SJSA1 (cell line): ENCODE results near the gene ANKRD22. TPM values are rescaled to one million over a fixed set of nuclear protein-coding genes. Genes with fewer than 3 reads are reported as not detected.
"Not testable (repeated sequence)": the region's sequence is repeated elsewhere in the genome, so short reads cannot be mapped to it uniquely, and the experiment has no call there.

Experiments used
- DNase-seq, 2 experiments: peaks; one replicate each; pipeline ENCODE4 v3.0.0-alpha.2; 2015 to 2020; ENCODE audit warnings: low spot score in 2 of 2, low read depth in 1 of 2
- H3K27ac ChIP-seq: fragments of 250-450 bp; sonication (Bioruptor Pico); 2 replicates; pipeline ENCODE4 v1.5.1; 2020; ENCODE audit warnings: mild to moderate bottlenecking, moderate library complexity
- H3K27me3 ChIP-seq: fragments of 250-450 bp; sonication (Bioruptor Pico); replicated peaks from 2 replicates; pipeline ENCODE4 v1.5.1; 2020; ENCODE audit warnings: mild to moderate bottlenecking, moderate library complexity
- H3K36me3 ChIP-seq: fragments of 250-450 bp; sonication (Bioruptor Pico); 2 replicates; pipeline ENCODE4 v1.5.1; 2020; ENCODE audit warnings: mild to moderate bottlenecking
- H3K4me1 ChIP-seq: fragments of 250-450 bp; sonication (Bioruptor Pico); replicated peaks from 2 replicates; pipeline ENCODE4 v1.6.1; 2021; ENCODE audit warnings: mild to moderate bottlenecking
- H3K4me3 ChIP-seq: fragments of 250-450 bp; sonication (Bioruptor Pico); 2 replicates; pipeline ENCODE4 v1.5.1; 2020; ENCODE audit warnings: mild to moderate bottlenecking
- H3K9me3 ChIP-seq: fragments of 250-450 bp; sonication (Bioruptor Pico); replicated peaks from 2 replicates; pipeline ENCODE4 v1.5.1; 2020; ENCODE audit warnings: mild to moderate bottlenecking
- total RNA-seq: library from RNA; depleted of rRNA; stranded (reverse); fragments of >200 nt; shearing (Covaris generic); gene quantifications from 2 replicates; pipeline ENCODE4 v1.2.3, GENCODE V29; 2014

ANKRD22 gene
- total RNA-seq, 1 experiment from 2014 or later, result not detected

DNA sequence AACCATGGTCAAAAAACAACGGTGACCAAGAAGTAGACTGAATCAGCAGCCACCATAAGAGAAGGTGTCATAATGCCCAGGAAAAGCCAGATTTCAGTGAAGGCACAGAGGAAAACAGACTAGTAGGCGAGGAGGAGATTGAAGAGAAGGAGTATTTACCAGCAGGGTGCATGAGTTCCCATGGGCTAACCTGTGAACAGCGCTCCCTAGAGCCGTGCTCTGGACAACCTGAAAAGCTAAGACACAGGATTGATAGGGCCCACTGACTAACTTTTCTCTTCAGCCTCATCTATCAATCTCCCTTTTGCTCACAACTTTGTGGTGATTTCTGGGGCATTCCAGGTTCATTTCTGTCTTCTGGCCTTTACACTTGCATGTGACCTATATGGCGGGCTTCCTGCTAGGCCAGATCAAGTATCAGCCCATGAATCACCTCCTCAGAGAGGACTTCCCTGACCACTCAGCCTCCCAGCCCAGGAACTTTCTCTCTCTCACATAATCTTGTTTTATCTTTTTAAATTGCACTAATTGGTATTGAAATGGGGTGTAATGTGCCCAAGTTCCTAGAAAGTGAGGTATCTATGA lies 12.8 kb downstream of the ANKRD22 start:
- no peak overlapping the region for H3K27ac ChIP-seq
- no peaks in the 10 kb centered on the region for H3K27me3 ChIP-seq
- H3K9me3 ChIP-seq, result no peaks in the 10 kb centered on the region
- no peaks in the 10 kb centered on the region for H3K4me1 ChIP-seq
- no peak for DNase-seq
- H3K4me3 ChIP-seq, result no peak overlapping the region
- H3K36me3 ChIP-seq, result no peaks in the 10 kb centered on the region

DNA sequence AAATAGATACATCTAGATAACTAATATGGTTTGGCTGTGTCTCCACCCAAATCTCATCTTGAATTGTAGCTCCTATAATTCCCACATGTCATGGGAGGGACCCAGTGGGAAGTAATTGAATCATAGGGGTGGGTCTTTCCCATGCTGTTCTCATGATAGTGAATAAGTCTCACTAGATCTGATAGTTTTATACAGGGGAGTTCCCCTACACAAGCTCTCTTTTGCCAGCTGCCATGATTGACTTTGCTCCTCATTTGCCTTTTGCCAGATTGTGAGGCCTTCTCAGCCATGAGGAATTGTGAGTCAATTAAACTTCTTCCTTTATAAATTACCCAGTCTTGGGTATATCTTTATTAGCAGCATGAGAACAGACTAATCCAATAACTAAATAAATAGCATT lies 14.0 kb downstream of the ANKRD22 start:
- H3K27ac ChIP-seq, H3K9me3 ChIP-seq, DNase-seq, H3K36me3 ChIP-seq, H3K4me3 ChIP-seq, H3K27me3 ChIP-seq, H3K4me1 ChIP-seq: not testable (repeated sequence)

DNA sequence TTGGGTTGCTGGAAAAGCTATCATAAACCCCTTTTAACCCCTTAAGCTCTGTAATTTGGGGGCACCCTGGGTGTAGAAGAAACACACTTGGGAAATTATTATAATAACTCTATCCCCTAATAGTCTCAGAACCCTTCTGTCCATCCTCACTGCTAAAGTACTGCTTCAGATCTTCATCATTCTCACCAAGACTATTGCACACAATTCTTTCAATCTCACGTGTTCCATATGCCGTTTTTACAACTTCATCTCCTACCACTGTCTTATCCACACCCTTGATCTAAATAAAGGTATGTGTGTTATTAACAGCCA lies 15.8 kb downstream of the ANKRD22 start:
- Histone ChIP-seq H3K9me3 (no peaks in the 10 kb centered on the region), H3K27me3 (0 out of 2 replicates have a peak, but pooled peaks cover 3% of the 10 kb centered on the region), H3K4me1 (no peaks in the 10 kb centered on the region), H3K36me3 (no peaks in the 10 kb centered on the region), H3K27ac (no peak overlapping the region), H3K4me3 (no peak overlapping the region)
- no peak for DNase-seq

DNA sequence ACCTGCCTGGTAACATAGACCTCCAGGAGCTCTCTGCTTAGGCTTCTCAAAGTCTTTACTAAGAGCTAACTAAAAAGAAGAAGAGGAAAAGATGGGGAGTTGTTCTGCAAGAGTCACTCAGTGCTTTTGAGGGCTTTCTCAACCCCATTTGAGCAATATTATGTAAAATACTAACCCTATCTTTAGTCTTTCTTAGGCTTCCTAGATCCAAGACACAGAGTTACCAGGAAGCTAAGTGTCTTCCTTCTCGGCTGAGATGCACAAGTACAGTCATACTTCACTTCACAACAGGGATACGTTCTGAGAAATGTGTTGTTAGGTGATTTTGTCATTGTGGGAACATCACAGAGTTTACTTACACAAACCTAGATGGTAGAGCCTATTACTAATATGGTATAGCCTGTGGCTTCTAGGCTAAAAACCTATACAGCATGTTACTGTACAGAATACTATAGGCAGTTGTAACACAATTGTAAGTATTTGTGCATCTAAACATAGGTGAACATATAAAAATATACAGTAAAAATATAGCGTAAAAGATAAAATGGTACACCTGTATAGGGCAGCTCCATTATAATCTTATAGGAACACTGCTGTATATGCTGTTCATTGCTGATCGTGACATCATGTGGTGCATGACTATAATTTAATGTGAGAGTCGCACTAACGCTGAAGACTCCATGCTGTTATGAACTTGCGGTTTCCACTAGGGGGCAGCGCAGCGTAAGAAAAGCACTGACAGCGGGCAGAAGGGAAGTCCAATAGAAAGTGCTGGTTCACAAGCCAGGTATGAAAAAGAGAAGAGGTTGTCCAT lies 16.3 kb downstream of the ANKRD22 start:
- peak; percentile 64 to 75 for DNase-seq
- Histone ChIP-seq H3K4me3 (no peak overlapping the region), H3K27ac (no peak overlapping the region), H3K4me1 (no peaks in the 10 kb centered on the region), H3K27me3 (0 out of 2 replicates have a peak, but pooled peaks cover 3% of the 10 kb centered on the region), H3K9me3 (no peaks in the 10 kb centered on the region), H3K36me3 (no peaks in the 10 kb centered on the region)

DNA sequence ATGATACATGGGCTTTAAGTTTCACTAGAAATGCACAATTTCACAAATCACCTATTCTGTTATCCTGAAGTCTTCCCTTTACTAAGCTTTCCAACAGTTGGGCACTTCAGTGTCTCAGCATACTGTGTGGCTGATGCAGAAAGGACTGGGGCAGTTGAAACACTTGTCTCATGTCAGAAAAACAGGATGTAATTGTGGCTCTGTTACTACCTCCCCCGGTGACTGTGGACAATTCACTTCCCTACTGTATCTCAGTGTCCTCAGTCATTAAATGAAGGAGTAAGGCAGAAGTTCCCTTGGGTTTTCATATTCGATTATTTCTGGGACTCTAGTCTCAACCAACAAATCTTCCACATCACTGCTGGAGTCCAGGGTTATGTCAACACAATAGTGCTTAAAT lies 17.9 kb downstream of the ANKRD22 start:
- no peaks in the 10 kb centered on the region for H3K36me3 ChIP-seq
- no peak for DNase-seq
- H3K4me1 ChIP-seq, result no peaks in the 10 kb centered on the region
- no peaks in the 10 kb centered on the region for H3K9me3 ChIP-seq
- H3K27ac ChIP-seq, result no peak overlapping the region
- H3K4me3 ChIP-seq, result no peak overlapping the region
- H3K27me3 ChIP-seq, result 0 out of 2 replicates have a peak, but pooled peaks cover 3% of the 10 kb centered on the region

DNA sequence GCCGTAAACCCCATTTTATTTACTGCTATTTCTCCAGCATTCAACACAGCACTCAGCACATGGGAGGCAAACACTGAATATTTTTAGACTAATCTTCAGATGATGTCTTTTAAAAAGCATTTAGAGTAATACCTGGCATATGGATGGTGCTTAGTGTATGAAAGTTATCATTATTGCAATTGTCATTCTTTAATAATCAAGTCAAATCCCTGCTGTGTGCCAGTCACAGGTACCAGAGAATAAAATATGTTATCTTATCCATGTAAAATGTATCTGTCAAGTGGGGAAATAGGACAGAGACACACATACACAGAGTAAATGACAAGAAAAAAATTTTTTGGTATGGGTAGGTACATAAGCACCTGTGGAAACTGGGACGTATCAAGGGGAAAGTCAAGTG lies 18.5 kb downstream of the ANKRD22 start:
- H3K36me3 ChIP-seq, result no peaks in the 10 kb centered on the region

DNA sequence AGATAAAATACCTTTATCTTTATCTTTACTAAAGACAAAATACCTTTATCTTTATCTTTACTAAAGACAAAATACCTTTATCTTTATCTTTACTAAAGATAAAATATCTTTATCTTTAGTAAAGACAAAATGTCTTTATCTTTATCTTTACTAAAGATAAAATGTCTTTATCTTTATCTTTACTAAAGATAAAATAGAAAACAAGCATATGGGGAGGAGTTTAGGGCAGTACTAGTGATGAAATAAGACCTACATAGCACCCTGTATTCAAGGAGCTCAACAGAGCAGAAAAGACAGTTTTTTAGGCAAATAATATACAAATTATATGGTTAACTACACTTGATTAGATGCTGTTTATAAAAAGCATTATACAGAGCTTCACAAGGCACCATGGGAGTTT lies 19.3 kb downstream of the ANKRD22 start:
- 0 out of 2 replicates have a peak, but pooled peaks cover 3% of the 10 kb centered on the region for H3K27me3 ChIP-seq
- no peak for DNase-seq
- no peaks in the 10 kb centered on the region for H3K4me1 ChIP-seq
- H3K36me3 ChIP-seq, result no peaks in the 10 kb centered on the region
- no peaks in the 10 kb centered on the region for H3K9me3 ChIP-seq
- H3K27ac ChIP-seq, result no peak overlapping the region
- H3K4me3 ChIP-seq, result no peak overlapping the region

More for the DNA sequence above, 18.5 kb downstream of the ANKRD22 start:
- H3K4me1 ChIP-seq, result no peaks in the 10 kb centered on the region
- no peaks in the 10 kb centered on the region for H3K9me3 ChIP-seq
- no peak overlapping the region for H3K4me3 ChIP-seq
- H3K27me3 ChIP-seq, result 0 out of 2 replicates have a peak, but pooled peaks cover 3% of the 10 kb centered on the region
- no peak for DNase-seq
- no peak overlapping the region for H3K27ac ChIP-seq

DNA sequence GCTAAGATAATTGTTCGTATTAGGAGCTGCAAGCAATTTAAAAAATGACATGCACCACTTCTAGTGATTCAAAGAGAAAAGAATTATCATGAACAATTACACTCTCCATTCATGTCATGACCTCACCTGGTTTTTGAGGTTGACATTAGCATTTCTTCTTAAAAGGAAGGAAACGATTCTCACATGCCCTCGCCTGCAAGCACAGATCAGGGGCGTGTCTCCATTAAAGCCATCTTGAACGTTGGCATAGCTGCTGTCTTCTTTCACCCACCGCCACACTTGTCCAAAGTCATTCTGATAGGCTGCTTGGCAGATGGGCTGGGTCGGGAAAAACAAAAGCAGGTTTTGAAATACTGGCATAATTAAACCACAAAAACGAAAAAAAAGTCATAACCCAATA lies 19.9 kb downstream of the ANKRD22 start:
- no peaks in the 10 kb centered on the region for H3K4me1 ChIP-seq
- DNase-seq, result no peak
- H3K9me3 ChIP-seq, result no peaks in the 10 kb centered on the region
- no peaks in the 10 kb centered on the region for H3K36me3 ChIP-seq
- no peak overlapping the region for H3K27ac ChIP-seq
- H3K4me3 ChIP-seq, result no peak overlapping the region
- H3K27me3 ChIP-seq, result 0 out of 2 replicates have a peak, but pooled peaks cover 3% of the 10 kb centered on the region

DNA sequence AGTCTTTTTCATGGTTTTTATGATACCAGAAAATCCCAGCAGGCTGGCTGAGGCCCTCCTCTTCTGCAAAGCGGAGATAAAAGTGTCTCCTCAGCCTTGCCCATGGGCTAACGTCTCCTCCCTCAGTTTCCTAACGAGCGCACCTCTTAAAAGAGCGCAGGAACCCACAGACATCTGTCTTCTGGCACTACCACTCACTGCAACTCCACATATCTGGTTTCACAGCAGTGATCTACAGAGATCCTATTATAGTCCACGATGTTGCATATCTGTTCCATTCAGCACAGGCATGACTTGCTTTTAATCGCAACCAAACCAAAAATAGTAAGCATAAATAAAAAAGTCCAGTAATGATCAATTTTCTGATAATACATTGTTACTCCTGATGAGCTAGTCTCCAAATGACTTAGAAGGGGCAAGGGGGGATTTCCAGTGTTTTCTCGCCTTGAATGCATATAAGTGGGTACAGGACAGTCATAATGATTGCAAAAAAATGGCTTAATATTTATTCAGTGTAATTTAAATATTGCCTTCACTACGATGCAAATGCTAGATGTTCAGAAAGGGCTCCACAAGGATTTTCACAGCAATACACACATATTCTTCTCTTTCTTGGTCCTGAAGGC lies 20.9 kb downstream of the ANKRD22 start:
- Histone ChIP-seq H3K27me3 (0 out of 2 replicates have a peak, but pooled peaks cover 3% of the 10 kb centered on the region), H3K27ac (no peak overlapping the region), H3K9me3 (no peaks in the 10 kb centered on the region), H3K36me3 (no peaks in the 10 kb centered on the region), H3K4me1 (no peaks in the 10 kb centered on the region), H3K4me3 (no peak overlapping the region)
- DNase-seq, result no peak

DNA sequence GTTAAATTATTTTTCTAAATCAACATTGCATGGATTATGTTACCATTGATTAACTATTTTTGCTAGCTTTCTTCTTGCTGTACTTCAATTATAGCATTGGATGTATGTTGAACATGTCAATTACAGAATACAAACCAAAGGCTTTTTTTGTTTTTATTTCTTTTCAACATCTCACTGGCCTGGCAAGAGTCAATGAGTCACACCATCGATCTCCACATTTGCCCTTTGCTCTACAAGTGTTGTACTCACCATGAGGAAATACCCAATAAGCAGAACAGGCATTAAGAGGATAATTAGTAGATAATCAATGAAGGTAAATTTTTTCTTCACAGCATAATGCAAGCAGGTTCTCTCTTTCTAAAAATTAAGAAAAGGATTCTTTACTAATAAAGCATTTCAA lies 23.3 kb downstream of the ANKRD22 start:
- H3K4me3 ChIP-seq, result no peak overlapping the region
- DNase-seq, result no peak

DNA sequence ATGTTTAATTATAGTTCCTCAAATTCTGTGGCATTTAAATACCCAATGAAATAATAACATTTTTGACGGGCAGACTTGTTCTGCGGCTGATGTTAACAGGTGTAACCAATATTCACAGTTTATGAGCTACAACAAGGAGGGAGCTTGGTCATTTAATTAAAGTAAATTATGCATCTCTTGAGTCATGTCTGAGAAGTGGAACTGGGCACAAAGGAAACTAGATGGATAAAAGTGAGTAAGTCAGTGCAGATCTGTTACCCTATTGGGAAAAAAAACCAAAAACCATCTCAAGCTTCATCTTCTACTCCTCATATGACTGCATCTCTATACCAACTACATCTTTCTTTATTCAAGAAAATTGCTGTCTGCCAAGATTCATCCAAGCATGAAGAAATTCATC lies 24.0 kb downstream of the ANKRD22 start:
- Histone ChIP-seq H3K27ac (no peak overlapping the region), H3K27me3 (no peaks in the 10 kb centered on the region), H3K4me1 (no peaks in the 10 kb centered on the region), H3K36me3 (no peaks in the 10 kb centered on the region), H3K4me3 (no peak overlapping the region), H3K9me3 (no peaks in the 10 kb centered on the region)
- DNase-seq, result no peak

More for the DNA sequence above, 23.3 kb downstream of the ANKRD22 start:
- Histone ChIP-seq H3K9me3 (no peaks in the 10 kb centered on the region), H3K36me3 (no peaks in the 10 kb centered on the region), H3K4me1 (no peaks in the 10 kb centered on the region), H3K27me3 (0 out of 2 replicates have a peak, but pooled peaks cover 3% of the 10 kb centered on the region), H3K27ac (no peak overlapping the region)

DNA sequence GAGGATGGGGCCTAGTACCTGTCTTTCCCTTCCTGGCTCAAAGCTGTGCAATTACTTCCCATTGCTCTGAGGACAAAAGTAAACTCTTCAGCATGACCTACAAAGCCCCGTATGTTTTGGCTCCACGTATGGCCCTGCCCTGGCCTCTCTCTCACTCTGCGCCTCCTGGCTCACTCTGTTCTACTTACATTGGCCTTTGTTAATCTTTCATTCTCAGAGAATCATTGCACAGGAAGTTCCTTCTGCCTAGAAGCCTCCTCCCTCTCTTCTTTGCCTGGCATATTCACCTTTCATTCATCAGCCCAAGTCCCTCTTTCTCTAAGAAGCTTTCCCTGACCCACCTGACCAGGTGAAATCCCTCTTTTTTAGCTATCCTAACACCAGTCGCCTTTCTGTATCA lies 25.3 kb downstream of the ANKRD22 start:
- H3K4me3 ChIP-seq, result no peak overlapping the region
- H3K9me3 ChIP-seq, result no peaks in the 10 kb centered on the region
- no peaks in the 10 kb centered on the region for H3K36me3 ChIP-seq
- no peak overlapping the region for H3K27ac ChIP-seq
- H3K27me3 ChIP-seq, result peaks cover 3% of the 10 kb centered on the region; the same call in 1 of the 2 replicates
- no peaks in the 10 kb centered on the region; the same call in 1 of the 2 replicates for H3K4me1 ChIP-seq
- DNase-seq, result no peak

DNA sequence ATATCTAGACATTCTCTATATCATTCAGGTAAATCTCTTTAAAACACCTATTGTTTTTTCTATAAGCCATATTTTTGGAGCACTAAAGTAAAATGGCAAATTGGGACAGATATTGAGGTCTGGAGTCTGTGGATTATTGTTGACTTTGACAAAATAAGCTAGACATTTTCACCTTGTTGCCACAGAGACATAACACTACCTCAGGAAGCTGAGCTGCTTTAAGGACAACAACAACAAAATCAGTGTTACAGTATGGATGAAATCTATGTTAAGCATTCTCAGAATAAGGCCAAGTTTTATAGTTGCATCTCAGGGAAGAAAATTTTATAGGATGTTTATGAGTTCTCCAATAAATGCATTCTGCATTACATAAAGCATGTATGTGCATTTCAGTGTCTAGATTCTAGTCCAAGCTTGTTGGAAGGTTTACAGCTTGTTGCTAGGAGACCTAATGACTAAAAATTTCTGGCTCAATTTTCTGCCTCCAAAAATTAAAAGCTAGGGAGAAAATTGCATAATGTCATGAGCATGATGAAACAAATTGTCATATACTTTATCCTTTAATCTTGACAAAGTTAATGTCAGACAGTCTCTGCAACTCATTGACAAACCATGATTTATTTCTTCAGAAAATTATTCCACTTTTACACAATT lies 30.8 kb downstream of the ANKRD22 start:
- Histone ChIP-seq H3K36me3 (no peaks in the 10 kb centered on the region), H3K4me3 (no peak overlapping the region), H3K4me1 (no peaks in the 10 kb centered on the region; the same call in 1 of the 2 replicates), H3K27ac (no peak overlapping the region), H3K27me3 (peaks cover 8% of the 10 kb centered on the region), H3K9me3 (no peaks in the 10 kb centered on the region)
- no peak for DNase-seq

DNA sequence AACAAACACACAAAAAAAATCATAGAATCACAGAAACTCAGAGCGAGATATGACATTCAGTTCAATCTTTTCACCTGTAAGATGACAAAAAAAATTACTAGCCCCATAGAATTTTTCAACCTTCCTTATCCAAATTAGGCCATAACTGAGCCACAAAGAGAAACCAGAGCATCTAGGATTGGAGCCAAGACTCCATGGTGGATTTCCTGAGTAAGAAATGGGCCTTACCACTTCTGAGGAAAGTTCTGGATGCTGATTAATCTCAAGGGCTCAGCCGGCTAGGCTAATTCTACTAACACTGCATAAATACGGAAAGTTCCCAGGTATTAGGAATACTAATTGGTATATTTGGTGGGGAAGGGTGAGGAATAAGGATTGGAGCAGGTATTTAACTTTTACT lies 32.4 kb downstream of the ANKRD22 start:
- Histone ChIP-seq H3K9me3 (no peaks in the 10 kb centered on the region), H3K36me3 (no peaks in the 10 kb centered on the region), H3K27ac (no peak overlapping the region), H3K4me1 (no peaks in the 10 kb centered on the region; the same call in 1 of the 2 replicates), H3K27me3 (peaks cover 8% of the 10 kb centered on the region), H3K4me3 (no peak overlapping the region)
- DNase-seq, result no peak
